GM19463 (cell line): Measurements from ENCODE around the gene TXLNB.
"Not testable (repeated sequence)": the region's sequence is repeated elsewhere in the genome, so short reads cannot be mapped to it uniquely, and the experiment has no call there.

Experiments
- ATAC-seq: cut with Tn5 transposase; IDR thresholded peaks from one replicate; pipeline ENCODE4 v1.9.1; 2021; ENCODE audit warnings: mild to moderate bottlenecking, moderate library complexity; ENCODE audit not compliant: unreplicated experiment

The TXLNB gene

GRCh38 chr6:139240161-139241010, 51.4 kb downstream of the TXLNB start:
- ATAC-seq, result no peak

- ATAC-seq, result no peak
These were observed 52.7 kb downstream of the TXLNB start for GRCh38 chr6:139239064-139239463.

GRCh38 chr6:139236105-139236504, 55.7 kb downstream of the TXLNB start:
- no peak for ATAC-seq

GRCh38 chr6:139235661-139236060, 56.1 kb downstream of the TXLNB start:
- ATAC-seq, result no peak

- not testable (repeated sequence) for ATAC-seq
These were observed 57.6 kb downstream of the TXLNB start for GRCh38 chr6:139234193-139234592.

- ATAC-seq, result no peak
These were observed 60.6 kb downstream of the TXLNB start for GRCh38 chr6:139231206-139231605.

- no peak for ATAC-seq
These were observed 61.4 kb downstream of the TXLNB start for GRCh38 chr6:139230391-139230840.

- not testable (repeated sequence) for ATAC-seq
These were observed 63.4 kb downstream of the TXLNB start for GRCh38 chr6:139228387-139228786.

- no peak for ATAC-seq
These were observed 72.1 kb downstream of the TXLNB start for GRCh38 chr6:139219746-139220145.

- peak; percentile 100 for ATAC-seq
These were observed 72.5 kb downstream of the TXLNB start for GRCh38 chr6:139219271-139219729.

- not testable (repeated sequence) for ATAC-seq
These were observed 79.3 kb downstream of the TXLNB start for GRCh38 chr6:139212460-139212859.

- not testable (repeated sequence) for ATAC-seq
These were observed 81.0 kb downstream of the TXLNB start for GRCh38 chr6:139210766-139211165.

GRCh38 chr6:139205843-139206242, 86.0 kb downstream of the TXLNB start:
- no peak for ATAC-seq

GRCh38 chr6:139204978-139205377, 86.8 kb downstream of the TXLNB start:
- no peak for ATAC-seq

GRCh38 chr6:139201378-139201777, 90.4 kb downstream of the TXLNB start:
- no peak for ATAC-seq

GRCh38 chr6:139198529-139199288, 93.1 kb downstream of the TXLNB start:
- no peak for ATAC-seq

- ATAC-seq, result no peak
These were observed 97.1 kb downstream of the TXLNB start for GRCh38 chr6:139194740-139195139.
